AG04449 (cell line): ENCODE results near the gene PRTN3.
"Not testable (repeated sequence)": the region's sequence is repeated elsewhere in the genome, so short reads cannot be mapped to it uniquely, and the experiment has no call there.

Experiments
- CTCF ChIA-PET: fragments of 350-600 bp; formaldehyde crosslinking; extraction: SDS; loops from one replicate; lab custom pipeline; 2021; ENCODE audit warnings: antibody characterized with exemption; lab: Yijun Ruan, JAX
- POLR2A ChIA-PET: fragments of 400-600, 350-600 bp; formaldehyde crosslinking; extraction: SDS; loops from one replicate; lab custom pipeline; 2020; ENCODE audit warnings: antibody characterized with exemption, inconsistent platforms; lab: Yijun Ruan, JAX
- DNase-seq: peaks from one replicate; pipeline ENCODE4 v3.0.0-alpha.2; 2010; ENCODE audit warnings: low read depth, low spot score
- H3K4me3 ChIP-seq: 2 replicates; pipeline ENCODE4 v1.5.1; 2011; ENCODE audit warnings: low read depth, mild to moderate bottlenecking, control low read depth, low read length
- TF ChIP-seq, protein P1 (sequence below): IDR thresholded peaks from one replicate; pipeline ENCODE4 v1.5.1; 2011; ENCODE audit warnings: mild to moderate bottlenecking, moderate library complexity, low read length, control low read depth, inconsistent platforms; ENCODE audit not compliant: insufficient read depth; ENCODE audit errors: missing control alignments

PRTN3 gene

DNA sequence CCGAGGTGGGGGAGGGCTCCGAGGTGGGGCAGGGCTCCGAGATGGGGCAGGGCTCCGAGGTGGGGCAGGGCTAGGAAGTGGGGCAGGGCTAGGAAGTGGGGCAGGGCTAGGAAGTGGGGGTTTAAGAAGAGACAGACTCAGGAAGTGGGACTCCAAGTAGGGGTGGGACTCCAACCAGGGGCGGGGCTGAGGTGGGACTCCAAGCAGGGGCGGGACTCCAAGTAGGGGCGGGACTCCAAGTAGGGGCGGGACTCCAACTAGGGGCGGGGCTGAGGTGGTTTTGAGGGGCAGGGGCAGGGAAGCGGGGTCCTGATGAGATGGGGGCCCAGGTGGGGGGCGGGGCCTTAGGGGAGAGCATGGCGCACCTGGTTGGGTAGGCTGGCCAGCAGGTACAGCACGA lies 32.3 kb downstream of the PRTN3 start:
- POLR2A ChIA-PET = no interaction called here
- no peak for DNase-seq
- TF ChIP-seq, protein P1, sequence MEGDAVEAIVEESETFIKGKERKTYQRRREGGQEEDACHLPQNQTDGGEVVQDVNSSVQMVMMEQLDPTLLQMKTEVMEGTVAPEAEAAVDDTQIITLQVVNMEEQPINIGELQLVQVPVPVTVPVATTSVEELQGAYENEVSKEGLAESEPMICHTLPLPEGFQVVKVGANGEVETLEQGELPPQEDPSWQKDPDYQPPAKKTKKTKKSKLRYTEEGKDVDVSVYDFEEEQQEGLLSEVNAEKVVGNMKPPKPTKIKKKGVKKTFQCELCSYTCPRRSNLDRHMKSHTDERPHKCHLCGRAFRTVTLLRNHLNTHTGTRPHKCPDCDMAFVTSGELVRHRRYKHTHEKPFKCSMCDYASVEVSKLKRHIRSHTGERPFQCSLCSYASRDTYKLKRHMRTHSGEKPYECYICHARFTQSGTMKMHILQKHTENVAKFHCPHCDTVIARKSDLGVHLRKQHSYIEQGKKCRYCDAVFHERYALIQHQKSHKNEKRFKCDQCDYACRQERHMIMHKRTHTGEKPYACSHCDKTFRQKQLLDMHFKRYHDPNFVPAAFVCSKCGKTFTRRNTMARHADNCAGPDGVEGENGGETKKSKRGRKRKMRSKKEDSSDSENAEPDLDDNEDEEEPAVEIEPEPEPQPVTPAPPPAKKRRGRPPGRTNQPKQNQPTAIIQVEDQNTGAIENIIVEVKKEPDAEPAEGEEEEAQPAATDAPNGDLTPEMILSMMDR = no peak
- CTCF ChIA-PET = interaction anchor here (0.6 to 1.5 kb wide), 2 partner anchors 9 to 103 kb away, joined by 3 read pairs; no protein-coding TSS in a partner anchor
- no peak overlapping the region for H3K4me3 ChIP-seq

DNA sequence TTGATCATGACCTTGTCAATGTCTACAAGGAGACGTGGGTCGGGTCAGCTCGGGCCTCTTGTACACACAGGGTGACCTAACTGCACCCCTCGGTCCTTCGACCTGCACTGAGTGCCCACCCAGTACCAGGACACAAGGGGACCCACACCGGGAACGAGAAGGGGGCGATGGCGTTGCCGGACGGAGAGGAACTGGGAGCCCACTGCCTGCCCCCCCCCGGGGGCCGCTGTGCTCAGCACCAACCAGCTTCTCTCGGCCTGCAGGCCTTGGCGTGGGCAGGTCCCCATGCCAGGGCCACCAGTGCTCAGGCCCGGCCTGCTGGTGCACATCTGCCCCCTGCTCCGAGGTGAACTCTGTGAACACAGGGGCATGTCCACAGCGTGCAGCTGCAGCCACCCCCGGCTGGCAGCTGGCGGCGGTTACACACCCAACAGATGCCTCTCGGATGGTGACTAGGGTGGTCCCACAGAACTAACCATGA lies 32.8 kb downstream of the PRTN3 start:
- TF ChIP-seq, protein P1 = no peak
- H3K4me3 ChIP-seq = no peak overlapping the region
- ChIA-PET POLR2A (no interaction called here), CTCF (interaction anchor here (0.6 to 1.5 kb wide), 2 partner anchors 9 to 104 kb away, joined by 3 read pairs; no protein-coding TSS in a partner anchor)
- no peak for DNase-seq

DNA sequence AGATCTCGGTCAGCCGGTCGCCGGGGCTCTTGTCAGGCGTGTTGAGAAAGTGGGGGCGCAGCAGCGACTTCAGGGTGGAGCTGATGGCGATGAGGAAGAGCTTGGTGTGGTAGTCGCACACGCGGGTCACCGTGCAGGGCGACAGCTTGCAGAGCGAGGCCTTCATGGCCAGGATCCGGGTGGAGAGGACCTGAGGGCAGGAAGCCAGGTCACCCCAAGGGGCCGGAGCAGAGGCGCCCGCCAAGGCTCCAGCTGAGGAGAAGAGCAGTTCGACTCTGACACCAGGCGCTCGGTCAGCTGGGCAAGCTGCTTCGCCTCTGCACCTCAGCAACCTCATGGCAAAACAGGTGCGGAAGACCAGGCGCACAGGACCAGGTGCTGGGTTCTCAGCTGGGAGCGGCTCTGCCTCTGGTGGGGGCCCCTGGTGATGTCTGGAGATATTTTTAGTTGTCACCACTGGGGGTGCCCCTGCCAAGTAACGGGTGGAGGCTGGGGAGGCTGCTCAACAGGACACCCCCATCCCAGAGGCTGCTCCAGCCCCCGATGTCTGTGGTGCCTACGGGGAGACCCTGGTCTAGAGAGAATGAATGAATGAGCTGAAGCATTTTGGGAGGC lies 34.6 kb downstream of the PRTN3 start:
- no peak overlapping the region for H3K4me3 ChIP-seq
- DNase-seq = no peak
- POLR2A ChIA-PET = no interaction called here
- TF ChIP-seq, protein P1 = no peak
- CTCF ChIA-PET = interaction anchor here (0.9 to 1.7 kb wide), 2 partner anchors 19 to 107 kb away, joined by 3 to 7 read pairs; no protein-coding TSS in a partner anchor

DNA sequence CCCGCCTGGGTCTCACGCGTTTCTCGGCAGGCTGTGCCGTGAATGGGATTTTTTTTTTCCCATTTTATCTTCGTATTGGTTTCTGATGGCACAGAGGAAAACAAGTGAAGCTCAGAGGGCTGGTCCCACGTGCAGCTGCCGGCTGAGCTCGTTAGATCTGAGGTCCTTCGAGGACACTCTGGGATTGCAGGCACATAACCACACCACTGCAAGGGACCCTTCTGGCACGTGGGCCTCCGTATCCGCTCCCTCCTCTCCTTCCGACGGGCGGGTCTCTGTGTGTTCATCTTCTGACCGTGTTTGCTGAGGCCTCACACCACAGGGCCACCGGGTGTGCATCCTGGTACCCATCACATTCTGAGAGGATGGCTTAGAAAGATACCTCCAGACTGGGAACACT lies 35.3 kb downstream of the PRTN3 start:
- ChIA-PET POLR2A (no interaction called here), CTCF (no interaction called here)
- H3K4me3 ChIP-seq = no peak overlapping the region
- TF ChIP-seq, protein P1 = no peak
- no peak for DNase-seq

DNA sequence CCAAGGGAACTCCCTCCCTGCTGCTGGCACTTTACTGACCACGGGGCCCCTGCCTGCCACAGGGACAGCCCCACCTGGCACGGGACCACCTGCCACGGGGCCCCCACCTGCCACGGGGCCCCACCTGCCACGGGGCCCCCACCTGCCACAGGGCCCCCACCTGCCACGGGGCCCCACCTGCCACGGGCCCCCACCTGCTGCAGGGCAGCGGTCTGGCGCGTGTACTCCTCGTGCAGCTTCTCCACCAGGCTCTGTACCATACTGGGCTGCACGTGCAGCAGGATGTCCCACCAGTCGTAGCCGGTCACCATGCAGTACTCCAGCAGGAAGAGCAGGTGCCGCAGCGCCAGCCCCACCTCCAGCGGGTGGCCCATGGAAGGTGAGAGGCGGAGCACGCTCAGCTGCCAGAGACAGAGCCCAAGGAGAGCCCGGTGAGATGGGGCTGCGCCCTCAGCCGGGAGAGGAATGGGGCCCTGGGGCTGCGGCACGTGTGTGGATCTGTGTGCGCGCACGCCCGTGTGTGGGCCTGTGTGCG lies 36.0 kb downstream of the PRTN3 start:
- no peak overlapping the region for H3K4me3 ChIP-seq
- ChIA-PET CTCF (no interaction called here), POLR2A (no interaction called here)
- DNase-seq = no peak
- TF ChIP-seq, protein P1 = no peak

DNA sequence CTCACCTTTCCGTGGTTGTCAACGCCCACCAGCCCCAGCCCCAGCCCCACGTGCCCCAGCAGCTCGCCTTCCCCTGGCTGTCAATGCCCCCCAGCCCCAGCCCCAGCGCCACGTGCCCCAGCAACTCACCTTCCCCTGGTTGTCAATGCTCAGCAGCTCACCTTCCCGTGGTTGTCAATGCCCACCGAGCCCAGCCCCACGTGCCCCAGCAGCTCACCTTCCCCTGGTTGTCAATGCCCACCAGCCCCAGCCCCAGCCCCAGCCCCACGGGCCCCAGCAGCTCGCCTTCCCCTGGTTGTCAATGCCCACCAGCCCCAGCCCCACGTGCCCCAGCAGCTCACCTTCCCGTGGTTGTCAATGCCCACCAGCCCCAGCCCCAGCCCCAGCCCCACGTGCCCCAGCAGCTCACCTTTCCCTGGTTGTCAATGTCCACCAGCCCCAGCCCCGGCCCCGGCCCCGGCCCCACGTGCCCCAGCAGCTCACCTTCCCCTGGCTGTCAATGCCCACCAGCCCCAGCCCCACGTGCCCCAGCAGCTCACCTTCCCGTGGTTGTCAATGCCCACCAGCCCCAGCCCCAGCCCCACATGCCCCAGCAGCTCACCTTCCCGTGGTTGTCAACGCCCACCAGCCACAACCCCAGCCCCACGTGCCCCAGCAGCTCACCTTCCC lies 37.3 kb downstream of the PRTN3 start:
- CTCF ChIA-PET, H3K4me3 ChIP-seq, DNase-seq: not testable (repeated sequence)
- POLR2A ChIA-PET = interaction anchor here (1.2 kb wide), 1 partner anchor 15 kb away, joined by 7 read pairs; the partner anchor contains the start of genes MED16 and RNU6-9

DNA sequence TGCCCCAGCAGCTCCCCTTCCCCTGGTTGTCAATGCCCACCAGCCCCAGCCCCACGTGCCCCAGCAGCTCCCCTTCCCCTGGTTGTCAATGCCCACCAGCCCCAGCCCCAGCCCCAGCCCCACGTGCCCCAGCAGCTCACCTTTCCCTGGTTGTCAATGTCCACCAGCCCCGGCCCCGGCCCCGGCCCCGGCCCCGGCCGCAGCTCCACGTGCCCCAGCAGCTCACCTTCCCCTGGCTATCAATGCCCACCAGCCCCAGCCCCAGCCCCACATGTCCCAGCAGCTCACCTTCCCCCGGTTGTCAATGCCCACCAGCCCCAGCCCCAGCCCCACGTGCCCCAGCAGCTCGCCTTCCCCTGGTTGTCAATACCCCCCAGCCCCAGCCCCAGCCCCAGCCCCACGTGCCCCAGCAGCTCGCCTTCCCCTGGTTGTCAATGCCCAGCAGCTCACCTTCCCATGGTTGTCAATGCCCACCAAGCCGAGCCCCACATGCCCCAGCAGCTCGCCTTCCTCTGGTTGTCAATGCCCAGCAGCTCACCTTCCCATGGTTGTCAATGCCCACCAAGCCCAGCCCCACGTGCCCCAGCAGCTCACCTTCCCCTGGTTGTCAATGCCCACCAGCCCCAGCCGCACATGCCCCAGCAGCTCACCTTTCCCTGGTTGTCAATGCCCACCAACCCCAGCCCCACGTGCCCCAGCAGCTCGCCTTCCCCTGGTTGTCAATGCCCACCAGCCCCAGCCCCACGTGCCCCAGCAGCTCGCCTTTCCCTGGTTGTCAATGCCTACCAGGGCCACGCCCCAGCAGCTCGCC lies 38.2 kb downstream of the PRTN3 start:
- not testable (repeated sequence) for DNase-seq, H3K4me3 ChIP-seq
- CTCF ChIA-PET = interaction anchor here (0.9 kb wide), 1 partner anchor 18 kb away, joined by 3 read pairs; no protein-coding TSS in a partner anchor
- POLR2A ChIA-PET = interaction anchor here (0.6 to 1.2 kb wide), 3 partner anchors 13 to 106 kb away, joined by 3 to 7 read pairs (median 3); partner anchors contain the start of genes MED16, RNU6-9 and WDR18
